HG02840 (cell line): ENCODE results near the gene NAPEPLD.
"Not testable (repeated sequence)": the region's sequence is repeated elsewhere in the genome, so short reads cannot be mapped to it uniquely, and the experiment has no call there.

Experiments
- ATAC-seq: cut with Tn5 transposase; IDR thresholded peaks from one replicate; pipeline ENCODE4 v1.9.1; 2021; ENCODE audit warnings: mild to moderate bottlenecking, moderate library complexity, moderate number of reproducible peaks; ENCODE audit not compliant: unreplicated experiment, low FRiP score

The NAPEPLD gene

GRCh38 chr7:103073989-103074518 is 74.8 kb downstream of the NAPEPLD start:
- no peak for ATAC-seq

GRCh38 chr7:103071000-103071399 is 77.9 kb downstream of the NAPEPLD start:
- no peak for ATAC-seq

- no peak for ATAC-seq
These were observed 80.2 kb downstream of the NAPEPLD start for GRCh38 chr7:103068414-103069403.

GRCh38 chr7:103065667-103066066 is 83.2 kb downstream of the NAPEPLD start:
- ATAC-seq: no peak

GRCh38 chr7:103063895-103064294 is 85.0 kb downstream of the NAPEPLD start:
- ATAC-seq: no peak

- no peak for ATAC-seq
These were observed 89.4 kb downstream of the NAPEPLD start for GRCh38 chr7:103059471-103059870.

- no peak for ATAC-seq
These were observed 90.8 kb downstream of the NAPEPLD start for GRCh38 chr7:103058122-103058521.

- not testable (repeated sequence) for ATAC-seq
These were observed 92.9 kb downstream of the NAPEPLD start for GRCh38 chr7:103056006-103056405.

- ATAC-seq: no peak
These were observed 97.4 kb downstream of the NAPEPLD start for GRCh38 chr7:103051519-103051918.
